Thoracic aorta (tissue), 2 donors: ENCODE measurements around the gene NOS3. TPM values are rescaled to one million over a fixed set of nuclear protein-coding genes. Genes with fewer than 3 reads are reported as not detected.

Experiments
- ATAC-seq: fragments of 150-250 bp; one replicate; pipeline ENCODE4 v1.8.0; 2017; ENCODE audit warnings: low read depth; ENCODE audit not compliant: insufficient number of reproducible peaks, low FRiP score
- DNase-seq: peaks from one replicate; pipeline ENCODE4 v3.0.0-alpha.2; 2020; ENCODE audit warnings: low spot score
- H3K27ac ChIP-seq, 2 donors: fragments of 200-600 bp; sonication (generic); 1 replicate in 1 of 2; 2 replicates in 1 of 2; pipeline ENCODE4 v1.5.1; 2016; ENCODE audit warnings: mild to moderate bottlenecking in 2 of 2, moderate library complexity in 2 of 2
- H3K27me3 ChIP-seq: fragments of 200-600 bp; sonication (generic); replicated peaks from 2 replicates; pipeline ENCODE4 v1.6.0; 2016; ENCODE audit warnings: mild to moderate bottlenecking; ENCODE audit not compliant: insufficient read depth
- H3K36me3 ChIP-seq: fragments of 200-600 bp; sonication (generic); one replicate; pipeline ENCODE4 v1.5.1; 2016
- H3K4me1 ChIP-seq, 2 donors: fragments of 200-600 bp; sonication (generic); 1 replicate in 1 of 2; 2 replicates in 1 of 2; pipeline versions ENCODE4 v1.5.1 to v1.6.0; 2016; ENCODE audit warnings: low read depth in 2 of 2, mild to moderate bottlenecking in 1 of 2; ENCODE audit not compliant: control insufficient read depth in 1 of 2
- H3K4me3 ChIP-seq: fragments of 200-600 bp; sonication (generic); 2 replicates; pipeline ENCODE4 v1.5.1; 2016; ENCODE audit warnings: mild to moderate bottlenecking
- H3K9me3 ChIP-seq: fragments of 200-600 bp; sonication (generic); 2 replicates; pipeline ENCODE4 v1.5.1; 2016
- total RNA-seq, 2 donors: library from RNA; depleted of rRNA; stranded (reverse); fragments of >200 nt; gene quantifications; one replicate each; pipeline versions ENCODE4 v1.1.0 to v1.2.3, GENCODE V29; 2016
- TF ChIP-seq, protein P1 (sequence below): fragments of 200-600 bp; sonication (generic); IDR thresholded peaks from one replicate; pipeline ENCODE4 v1.5.1; 2019; ENCODE audit warnings: antibody characterized with exemption

NOS3 gene
- total RNA-seq, 2 donors from 2014 or later: 8.4 to 18.6 TPM

DNA sequence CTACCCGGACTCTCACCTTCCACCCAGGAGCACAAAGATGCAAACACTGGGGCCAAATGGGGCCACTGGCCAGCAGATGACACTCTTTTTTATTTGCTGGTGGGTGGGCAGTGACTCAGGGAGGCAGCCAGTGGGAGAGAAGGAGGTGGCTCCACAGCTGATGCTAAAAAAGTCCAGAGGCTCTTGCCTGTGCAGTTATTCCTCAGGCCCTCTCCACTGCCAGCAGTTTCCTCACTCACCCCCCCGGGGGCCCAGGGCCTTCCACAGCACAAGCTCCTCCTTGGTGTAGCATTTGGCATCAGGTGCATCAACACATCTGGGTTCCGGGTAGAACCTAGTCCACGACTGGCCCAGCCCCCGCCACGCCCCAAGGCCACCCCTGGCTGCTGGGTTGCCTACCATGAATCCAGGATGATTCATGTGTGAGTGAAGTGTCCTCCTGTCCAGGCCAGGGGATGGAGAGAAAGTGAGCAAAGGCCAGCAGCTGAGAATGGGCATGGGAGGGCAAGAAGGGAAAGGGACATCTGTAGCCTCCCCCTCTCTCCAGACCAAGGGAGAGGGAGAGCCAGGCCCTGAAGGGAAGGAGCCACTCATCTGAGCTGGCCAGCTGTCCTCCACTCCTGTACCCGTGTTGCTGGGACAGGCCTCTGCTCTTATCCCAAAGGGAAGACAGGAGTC, 11.0 kb upstream of the NOS3 start:
- Histone ChIP-seq H3K9me3 (no peaks in the 10 kb centered on the region), H3K27ac (no peak overlapping the region), H3K4me1 (peaks cover 9 to 24% of the 10 kb centered on the region in 2 donors), H3K4me3 (no peak overlapping the region), H3K36me3 (no peaks in the 10 kb centered on the region), H3K27me3 (no peaks in the 10 kb centered on the region)
- TF ChIP-seq, protein P1, sequence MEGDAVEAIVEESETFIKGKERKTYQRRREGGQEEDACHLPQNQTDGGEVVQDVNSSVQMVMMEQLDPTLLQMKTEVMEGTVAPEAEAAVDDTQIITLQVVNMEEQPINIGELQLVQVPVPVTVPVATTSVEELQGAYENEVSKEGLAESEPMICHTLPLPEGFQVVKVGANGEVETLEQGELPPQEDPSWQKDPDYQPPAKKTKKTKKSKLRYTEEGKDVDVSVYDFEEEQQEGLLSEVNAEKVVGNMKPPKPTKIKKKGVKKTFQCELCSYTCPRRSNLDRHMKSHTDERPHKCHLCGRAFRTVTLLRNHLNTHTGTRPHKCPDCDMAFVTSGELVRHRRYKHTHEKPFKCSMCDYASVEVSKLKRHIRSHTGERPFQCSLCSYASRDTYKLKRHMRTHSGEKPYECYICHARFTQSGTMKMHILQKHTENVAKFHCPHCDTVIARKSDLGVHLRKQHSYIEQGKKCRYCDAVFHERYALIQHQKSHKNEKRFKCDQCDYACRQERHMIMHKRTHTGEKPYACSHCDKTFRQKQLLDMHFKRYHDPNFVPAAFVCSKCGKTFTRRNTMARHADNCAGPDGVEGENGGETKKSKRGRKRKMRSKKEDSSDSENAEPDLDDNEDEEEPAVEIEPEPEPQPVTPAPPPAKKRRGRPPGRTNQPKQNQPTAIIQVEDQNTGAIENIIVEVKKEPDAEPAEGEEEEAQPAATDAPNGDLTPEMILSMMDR: no peak
- ATAC-seq (no peak), DNase-seq (no peak)

DNA sequence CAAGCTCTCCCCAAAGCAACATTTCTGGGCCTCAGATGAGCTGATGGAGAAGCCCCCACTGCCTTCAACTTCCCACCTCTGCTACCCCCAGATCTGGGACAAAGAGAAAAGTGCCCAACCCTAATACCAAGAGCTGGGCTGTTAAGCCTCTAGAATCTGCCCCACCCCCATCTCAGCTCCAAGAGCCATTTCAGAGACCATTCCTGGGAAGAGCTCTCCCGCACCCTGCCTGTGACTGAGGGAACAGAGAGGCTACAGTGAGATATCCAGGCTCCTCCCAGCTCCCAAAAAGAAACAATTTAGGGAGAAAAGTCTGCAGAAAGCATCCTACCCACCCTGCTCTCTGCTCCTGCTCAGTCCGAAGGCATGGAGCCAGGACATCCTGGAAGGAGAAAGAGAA, 10.2 kb upstream of the NOS3 start:
- TF ChIP-seq, protein P1: no peak
- no peak overlapping the region for H3K27ac ChIP-seq
- H3K36me3 ChIP-seq: no peaks in the 10 kb centered on the region
- H3K4me3 ChIP-seq: no peak overlapping the region
- H3K9me3 ChIP-seq: no peaks in the 10 kb centered on the region
- no peaks in the 10 kb centered on the region for H3K27me3 ChIP-seq
- DNase-seq (no peak), ATAC-seq (no peak)
- H3K4me1 ChIP-seq: peaks cover 9 to 20% of the 10 kb centered on the region in 2 donors

DNA sequence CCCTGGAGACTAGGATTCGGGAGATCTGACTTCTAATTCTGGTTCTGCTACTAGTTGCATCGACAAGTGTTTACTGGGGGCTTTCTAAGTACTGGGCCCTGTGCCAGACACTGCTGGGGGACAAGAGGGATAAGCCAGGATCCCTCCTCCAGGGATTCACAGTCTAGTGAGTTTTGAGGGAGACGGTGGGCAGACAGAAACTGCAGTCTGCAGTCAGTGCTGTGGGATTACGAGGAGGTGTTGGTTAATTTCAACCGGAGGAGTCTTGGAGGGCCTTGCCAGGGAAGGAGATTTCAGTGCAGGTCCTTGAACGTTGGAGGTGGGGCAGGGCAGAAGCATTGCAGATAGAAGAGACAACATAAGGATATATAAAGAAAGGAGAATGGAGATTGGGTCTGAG, 9.2 kb upstream of the NOS3 start:
- no peaks in the 10 kb centered on the region for H3K27me3 ChIP-seq
- ATAC-seq: no peak
- DNase-seq: no peak
- peaks cover 9 to 20% of the 10 kb centered on the region in 2 donors for H3K4me1 ChIP-seq
- H3K9me3 ChIP-seq: no peaks in the 10 kb centered on the region
- TF ChIP-seq, protein P1: no peak
- H3K36me3 ChIP-seq: no peaks in the 10 kb centered on the region
- H3K4me3 ChIP-seq: no peak overlapping the region
- H3K27ac ChIP-seq: no peak overlapping the region

DNA sequence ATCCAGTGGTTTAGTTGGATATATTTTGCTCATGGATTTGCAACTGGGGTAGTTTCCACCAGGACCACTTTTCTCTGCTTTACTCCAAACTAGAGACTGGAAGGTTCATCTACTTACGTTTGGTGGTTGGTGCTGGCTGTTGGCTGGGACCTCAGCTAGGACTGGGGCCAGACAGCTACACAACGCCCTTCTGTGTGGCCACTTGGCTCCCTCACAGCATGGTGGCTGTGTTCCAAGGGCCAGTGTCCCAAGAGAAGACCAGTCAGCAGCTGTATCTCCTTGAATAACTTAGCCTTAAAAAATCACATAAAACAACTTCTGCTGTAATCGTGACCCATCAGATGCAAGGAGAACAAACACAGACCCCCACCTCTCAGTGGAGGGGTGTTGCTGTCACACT, 8.5 kb upstream of the NOS3 start:
- H3K9me3 ChIP-seq: no peaks in the 10 kb centered on the region
- ATAC-seq (no peak), DNase-seq (no peak)
- H3K4me1 ChIP-seq: peaks cover 9 to 14% of the 10 kb centered on the region in 2 donors
- no peaks in the 10 kb centered on the region for H3K36me3 ChIP-seq
- H3K27ac ChIP-seq: no peak overlapping the region
- no peaks in the 10 kb centered on the region for H3K27me3 ChIP-seq
- TF ChIP-seq, protein P1: no peak
- no peak overlapping the region for H3K4me3 ChIP-seq

DNA sequence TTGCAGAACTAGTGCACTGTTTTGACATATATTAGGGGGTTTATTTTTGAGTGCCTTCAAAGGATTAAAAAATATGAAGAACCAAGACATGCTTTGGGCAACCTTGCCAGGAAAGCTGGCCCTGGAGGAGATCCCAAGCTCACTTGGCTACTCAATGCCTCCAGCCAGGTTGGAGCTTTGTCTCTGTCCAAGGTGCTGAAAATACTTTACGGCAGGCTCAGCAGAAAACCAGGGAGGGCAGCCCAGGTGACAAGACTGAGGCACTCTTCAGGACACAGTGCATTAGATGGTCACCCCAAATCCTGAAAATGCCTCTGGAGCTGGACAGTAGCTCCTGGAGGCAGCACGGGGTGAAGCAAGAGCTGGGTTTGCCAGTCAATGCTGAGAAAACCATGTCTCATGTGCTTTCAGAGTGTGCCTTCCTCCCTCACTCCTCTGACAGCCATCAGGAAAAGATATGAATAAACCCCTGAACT, 6.9 kb upstream of the NOS3 start:
- H3K36me3 ChIP-seq: no peaks in the 10 kb centered on the region
- no peaks in the 10 kb centered on the region for H3K9me3 ChIP-seq
- ATAC-seq (no peak), DNase-seq (no peak)
- no peak overlapping the region for H3K4me3 ChIP-seq
- H3K27me3 ChIP-seq: no peaks in the 10 kb centered on the region
- TF ChIP-seq, protein P1: no peak
- no peak overlapping the region for H3K27ac ChIP-seq
- peaks cover 2% of the 10 kb centered on the region in 2 donors for H3K4me1 ChIP-seq
